GM12872 (cell line): Measurements from ENCODE around the gene FHIT.

ENCODE experiments used
- TF ChIP-seq, protein P1 (sequence below): IDR thresholded peaks from 3 replicates; pipeline ENCODE4 v1.5.1; 2011; ENCODE audit warnings: low read depth, mild to moderate bottlenecking, low read length, moderate library complexity; ENCODE audit not compliant: insufficient read depth

FHIT gene

DNA sequence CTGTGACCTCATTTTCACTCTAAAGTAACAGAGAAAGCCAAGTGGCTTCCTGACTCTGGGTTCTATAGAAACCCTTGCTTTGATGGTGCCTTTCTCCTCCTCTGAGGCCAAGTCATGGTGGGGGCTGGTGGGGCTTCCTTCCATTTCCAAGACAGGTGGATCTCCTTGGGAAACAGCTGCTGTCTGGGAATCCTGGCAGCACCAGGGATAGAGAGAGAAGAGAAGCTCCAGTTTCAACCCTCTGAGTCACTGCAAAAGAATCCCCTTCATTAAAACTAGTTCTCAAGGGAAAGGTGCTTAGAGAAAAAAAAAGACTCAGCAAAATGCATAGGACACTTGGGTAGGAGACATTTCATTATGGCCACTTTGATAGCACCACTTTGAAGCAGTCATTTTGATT is 614.4 kb downstream of the FHIT start:
- TF ChIP-seq, protein P1, sequence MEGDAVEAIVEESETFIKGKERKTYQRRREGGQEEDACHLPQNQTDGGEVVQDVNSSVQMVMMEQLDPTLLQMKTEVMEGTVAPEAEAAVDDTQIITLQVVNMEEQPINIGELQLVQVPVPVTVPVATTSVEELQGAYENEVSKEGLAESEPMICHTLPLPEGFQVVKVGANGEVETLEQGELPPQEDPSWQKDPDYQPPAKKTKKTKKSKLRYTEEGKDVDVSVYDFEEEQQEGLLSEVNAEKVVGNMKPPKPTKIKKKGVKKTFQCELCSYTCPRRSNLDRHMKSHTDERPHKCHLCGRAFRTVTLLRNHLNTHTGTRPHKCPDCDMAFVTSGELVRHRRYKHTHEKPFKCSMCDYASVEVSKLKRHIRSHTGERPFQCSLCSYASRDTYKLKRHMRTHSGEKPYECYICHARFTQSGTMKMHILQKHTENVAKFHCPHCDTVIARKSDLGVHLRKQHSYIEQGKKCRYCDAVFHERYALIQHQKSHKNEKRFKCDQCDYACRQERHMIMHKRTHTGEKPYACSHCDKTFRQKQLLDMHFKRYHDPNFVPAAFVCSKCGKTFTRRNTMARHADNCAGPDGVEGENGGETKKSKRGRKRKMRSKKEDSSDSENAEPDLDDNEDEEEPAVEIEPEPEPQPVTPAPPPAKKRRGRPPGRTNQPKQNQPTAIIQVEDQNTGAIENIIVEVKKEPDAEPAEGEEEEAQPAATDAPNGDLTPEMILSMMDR: no peak

DNA sequence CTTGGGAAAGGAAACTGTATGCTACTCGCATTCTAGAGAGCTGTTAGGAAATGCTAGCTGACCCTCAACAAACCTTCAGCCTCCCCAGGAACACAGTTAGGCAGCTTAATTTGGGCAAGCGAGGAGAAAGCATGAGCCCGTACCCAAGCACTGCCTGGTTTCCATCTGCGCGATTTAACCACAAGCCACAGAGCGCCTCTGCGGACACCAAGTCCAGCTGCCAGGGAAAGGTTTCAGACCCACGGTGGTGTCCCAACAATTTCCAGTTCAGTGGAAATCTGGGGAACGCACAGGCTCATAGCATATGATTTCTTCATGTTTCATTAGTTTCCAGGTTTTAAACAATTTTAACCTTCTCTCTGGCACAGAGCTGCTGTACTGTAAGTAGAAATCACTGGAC is 617.6 kb downstream of the FHIT start:
- TF ChIP-seq, protein P1: no peak

DNA sequence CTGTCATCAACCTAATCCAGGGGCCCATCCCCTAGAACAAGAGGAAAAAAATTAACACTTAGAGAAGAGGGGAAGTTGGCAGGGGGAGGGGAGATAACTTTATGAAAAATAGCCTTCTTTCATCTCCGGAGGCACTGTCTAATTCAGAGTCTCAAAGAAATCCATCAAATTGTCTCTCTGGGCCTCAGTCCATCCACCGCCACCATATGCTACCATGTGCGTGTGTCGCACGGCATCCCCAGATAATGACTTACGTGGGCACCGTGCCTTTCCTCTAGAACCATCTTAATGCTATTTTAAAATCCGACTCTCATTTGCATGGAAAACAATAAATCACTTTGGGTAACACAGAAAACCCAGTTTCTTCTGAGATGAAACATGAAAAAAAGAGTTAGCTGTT is 619.7 kb downstream of the FHIT start:
- TF ChIP-seq, protein P1: no peak

DNA sequence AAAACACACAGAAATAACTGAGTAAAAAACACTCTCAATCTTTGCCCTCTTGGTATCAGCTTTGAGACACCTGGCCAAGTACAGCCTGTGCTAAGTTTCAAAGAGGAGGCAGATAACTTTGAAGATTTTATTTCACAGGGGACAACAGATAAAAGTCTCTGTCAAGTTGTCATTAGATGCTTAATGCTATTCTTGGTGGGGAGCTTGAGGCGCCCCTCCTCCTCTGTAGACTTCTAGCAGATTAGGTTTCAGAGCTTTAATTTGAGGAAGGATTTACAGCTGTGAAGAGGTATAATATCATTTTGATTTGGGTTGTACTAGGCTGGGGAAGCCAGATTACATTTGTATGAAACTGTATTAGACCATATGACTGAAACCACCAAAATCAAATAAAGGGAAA is 620.3 kb downstream of the FHIT start:
- TF ChIP-seq, protein P1: no peak

DNA sequence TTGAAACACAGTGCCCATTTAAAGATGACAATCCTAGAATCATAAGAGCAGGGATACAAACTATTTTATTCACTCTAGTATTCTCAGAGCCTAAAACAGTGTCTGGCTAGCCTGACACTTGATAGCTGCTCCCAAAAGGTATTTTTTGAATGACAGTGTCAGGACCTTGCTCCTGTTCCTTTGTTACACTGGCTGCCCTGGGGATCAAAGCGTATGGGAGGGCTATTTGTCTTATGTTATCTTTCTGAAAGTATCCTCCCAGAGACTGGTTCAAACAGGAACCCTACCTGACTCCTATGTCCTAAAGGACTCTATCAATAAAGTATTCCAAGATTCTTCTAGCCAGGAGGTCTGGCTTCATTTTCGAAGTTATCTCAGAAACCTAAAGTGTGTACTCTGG is 621.4 kb downstream of the FHIT start:
- TF ChIP-seq, protein P1: no peak

DNA sequence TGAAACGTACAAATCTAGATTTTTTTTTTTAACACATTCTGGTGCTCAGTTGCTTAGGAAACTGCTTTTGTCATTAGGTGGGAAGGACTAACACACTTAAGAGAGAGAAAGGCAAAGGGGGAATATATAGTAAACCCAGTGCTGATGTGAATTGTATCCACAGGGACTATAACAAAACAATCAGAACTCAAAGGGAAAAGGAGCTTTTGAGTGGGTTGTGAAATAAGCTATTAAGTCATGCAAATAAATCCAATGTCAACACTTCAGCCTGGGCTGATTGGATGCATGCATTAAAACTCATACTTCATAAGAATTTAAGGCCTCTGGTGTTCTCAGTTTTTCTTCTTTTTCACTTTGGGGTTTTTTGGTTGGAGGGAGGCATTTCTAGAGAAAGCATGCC is 628.9 kb downstream of the FHIT start:
- TF ChIP-seq, protein P1: no peak

DNA sequence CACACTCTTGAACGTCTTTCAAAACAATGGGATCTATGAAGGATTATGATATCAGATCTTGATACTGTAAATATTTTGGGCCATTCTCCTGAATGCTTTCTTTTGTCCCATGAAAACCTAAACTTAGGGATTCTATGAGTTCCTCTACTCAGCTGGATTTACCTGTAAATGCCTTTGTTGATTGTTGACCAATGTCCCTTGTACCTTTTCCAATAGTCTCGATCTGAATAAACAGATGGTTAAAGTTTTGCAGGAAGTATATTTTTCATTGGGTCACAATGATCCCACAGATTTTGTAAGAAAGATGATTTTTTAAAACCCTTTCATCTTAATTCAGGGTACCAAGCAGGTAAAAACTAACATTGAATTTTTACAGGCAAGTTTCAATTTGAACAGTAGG is 634.1 kb downstream of the FHIT start:
- TF ChIP-seq, protein P1: no peak
